Upper lobe of right lung (tissue), 1 donor: ENCODE data around the gene ASTE1. TPM values are rescaled to one million over a fixed set of nuclear protein-coding genes. Genes with fewer than 3 reads are reported as not detected.

Experiments
- ATAC-seq: fragments of 200-7000 bp; cut with Tn5 transposase; one replicate; pipeline ENCODE4 v1.9.1; 2020; ENCODE audit warnings: mild to moderate bottlenecking, moderate library complexity
- DNase-seq: peaks from one replicate; pipeline ENCODE4 v3.0.0-alpha.2; 2020
- H3K27ac ChIP-seq: fragments of 200-600 bp; one replicate; pipeline ENCODE4 v1.8.0; 2022
- H3K27me3 ChIP-seq: fragments of 200-600 bp; one replicate; pipeline ENCODE4 v1.8.0; 2022; ENCODE audit warnings: mild to moderate bottlenecking
- H3K36me3 ChIP-seq: fragments of 200-600 bp; one replicate; pipeline ENCODE4 v1.8.0; 2022
- H3K4me1 ChIP-seq: fragments of 200-600 bp; one replicate; pipeline ENCODE4 v1.8.0; 2022
- H3K4me3 ChIP-seq: fragments of 200-600 bp; one replicate; pipeline ENCODE4 v1.8.0; 2022; ENCODE audit warnings: mild to moderate bottlenecking
- H3K9me3 ChIP-seq: fragments of 200-600 bp; one replicate; pipeline ENCODE4 v1.8.0; 2022
- CTCF ChIP-seq: fragments of 200-600 bp; IDR thresholded peaks from one replicate; pipeline ENCODE4 v1.8.0; 2022; ENCODE audit warnings: antibody characterized with exemption
- intact Hi-C: fragments of 100-400 bp; cut with DNase I; formaldehyde crosslinking; loops from one replicate; pipeline ENCODE4 v1.11.0; 2022
- total RNA-seq: library from RNA; stranded (reverse); fragmentation: NEBNext Ultra II Directional; extraction: Animal tissue kit (Norgen Biotek cat#: 25700); gene quantifications from one replicate; pipeline ENCODE4 v1.2.1, GENCODE V29; 2021
- donor health status: DM: no; HTN: yes; CAD: no; lungs with severe emphysema.

The ASTE1 gene
- total RNA-seq, 1 donor from 2014 or later, result 8.8 TPM

DNA sequence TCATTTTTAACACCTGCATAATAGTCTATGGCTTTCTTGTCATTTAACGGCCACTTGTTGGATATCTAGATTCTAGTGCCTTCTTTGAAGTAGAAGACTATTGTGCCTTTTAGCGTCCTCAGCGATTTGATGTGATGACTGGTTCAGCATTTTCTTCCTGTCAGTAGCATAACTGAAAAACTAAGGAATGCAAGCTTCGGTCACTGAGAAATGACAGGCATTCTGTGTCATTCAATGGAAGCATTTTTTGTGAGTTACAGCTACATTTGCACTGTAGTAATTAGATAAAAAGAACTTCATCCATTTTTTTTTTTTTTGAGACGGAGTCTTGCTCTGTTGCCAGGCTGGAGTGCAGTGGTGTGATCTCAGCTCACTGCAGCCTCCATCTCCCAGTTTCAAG lies 10.4 kb upstream of the ASTE1 start:
- no peak for TF ChIP-seq CTCF
- DNase-seq, result no peak
- Histone ChIP-seq H3K27ac (no peak overlapping the region), H3K9me3 (no peaks in the 10 kb centered on the region), H3K36me3 (no peaks in the 10 kb centered on the region), H3K4me3 (no peak overlapping the region), H3K27me3 (no peaks in the 10 kb centered on the region), H3K4me1 (no peaks in the 10 kb centered on the region)
- no peak for ATAC-seq
- intact Hi-C loops, result no loop called here

DNA sequence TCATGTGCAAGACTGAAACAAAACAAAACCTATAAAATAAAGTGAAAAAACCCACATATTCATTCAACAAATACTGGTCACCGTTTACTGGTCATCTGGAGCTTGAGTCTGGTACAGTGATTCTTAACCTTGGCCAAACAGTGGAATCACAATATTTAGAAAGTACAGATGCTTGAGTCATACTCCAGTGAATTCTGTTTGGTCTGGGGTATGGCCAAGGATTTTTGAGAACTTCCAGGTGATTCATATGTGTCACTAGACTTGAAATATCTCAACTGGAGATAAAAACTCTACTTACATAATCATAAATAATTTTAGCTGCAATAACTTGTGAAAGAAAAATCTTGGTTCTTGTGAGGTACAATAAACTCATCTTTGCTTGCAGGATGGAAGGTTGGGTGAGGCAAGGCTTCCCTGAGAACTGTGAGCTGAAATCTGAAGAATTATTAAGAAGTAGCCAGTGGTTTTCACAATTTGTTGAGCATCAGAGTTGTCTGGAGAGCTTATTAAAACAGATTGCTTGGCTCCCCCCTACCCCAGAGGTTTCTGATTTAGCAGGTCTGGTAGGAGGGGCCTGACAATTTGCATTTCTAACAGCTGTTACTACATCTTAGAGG lies 9.7 kb upstream of the ASTE1 start:
- ATAC-seq, result no peak
- H3K27me3 ChIP-seq, result no peaks in the 10 kb centered on the region
- no peak for DNase-seq
- H3K4me1 ChIP-seq, result no peaks in the 10 kb centered on the region
- no peaks in the 10 kb centered on the region for H3K9me3 ChIP-seq
- no peaks in the 10 kb centered on the region for H3K36me3 ChIP-seq
- intact Hi-C loops, result no loop called here
- H3K4me3 ChIP-seq, result no peak overlapping the region
- no peak for TF ChIP-seq CTCF
- H3K27ac ChIP-seq, result no peak overlapping the region

DNA sequence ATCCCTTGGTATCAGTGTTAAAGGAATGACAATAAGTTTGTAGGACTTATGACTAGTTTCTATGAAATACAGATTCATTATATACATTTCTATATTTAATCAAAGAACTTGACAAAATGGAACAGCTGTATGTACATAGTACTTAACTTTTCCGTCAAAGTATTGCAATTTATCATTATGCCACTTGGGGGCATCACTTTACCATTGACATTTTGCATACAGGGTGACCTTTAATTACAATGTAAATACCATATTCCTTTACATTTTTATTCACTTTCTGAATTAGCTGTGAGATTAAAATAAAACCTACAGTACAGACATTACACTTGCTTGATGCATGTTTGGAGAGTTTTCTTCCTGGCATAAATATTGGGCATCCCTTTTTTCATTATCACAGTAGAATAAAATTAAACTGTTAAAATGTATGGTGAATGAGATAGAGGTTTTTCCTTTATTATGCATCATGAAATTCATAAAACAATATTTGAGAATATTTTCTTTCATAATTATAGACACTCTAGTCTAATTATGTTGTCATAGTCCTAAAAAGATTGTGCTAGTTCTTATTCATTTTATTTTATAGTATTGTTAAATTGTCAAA lies 7.0 kb upstream of the ASTE1 start:
- Histone ChIP-seq H3K27me3 (no peaks in the 10 kb centered on the region), H3K27ac (no peak overlapping the region), H3K4me1 (no peaks in the 10 kb centered on the region), H3K9me3 (no peaks in the 10 kb centered on the region), H3K4me3 (no peak overlapping the region), H3K36me3 (no peaks in the 10 kb centered on the region)
- DNase-seq (no peak), ATAC-seq (peak; percentile 64)
- intact Hi-C loops, result no loop called here
- TF ChIP-seq CTCF, result peak; percentile 66

DNA sequence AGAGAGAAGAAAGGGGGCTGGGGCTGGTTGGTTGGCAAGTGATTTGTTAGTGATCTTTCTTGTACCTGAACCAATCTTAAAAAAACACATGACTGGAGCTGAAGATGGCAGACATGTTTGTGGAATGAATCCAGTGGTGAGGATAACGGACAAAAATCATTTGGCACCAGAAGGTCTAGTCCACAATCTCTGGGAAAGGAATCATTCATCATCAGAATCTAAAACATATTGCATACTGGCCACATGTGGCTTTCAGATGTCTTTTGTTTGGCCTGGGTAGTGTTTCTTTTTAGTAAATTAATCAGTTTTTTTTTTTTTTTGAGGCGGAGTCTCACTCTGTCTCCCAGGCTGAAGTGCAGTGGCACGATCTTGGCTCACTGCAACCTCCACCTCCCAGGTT lies 5.0 kb upstream of the ASTE1 start:
- Histone ChIP-seq H3K27ac (no peak overlapping the region), H3K4me3 (no peak overlapping the region), H3K27me3 (no peaks in the 10 kb centered on the region), H3K9me3 (no peaks in the 10 kb centered on the region), H3K4me1 (no peaks in the 10 kb centered on the region), H3K36me3 (no peaks in the 10 kb centered on the region)
- ATAC-seq, result no peak
- DNase-seq, result no peak
- no peak for TF ChIP-seq CTCF
- intact Hi-C loops, result no loop called here

DNA sequence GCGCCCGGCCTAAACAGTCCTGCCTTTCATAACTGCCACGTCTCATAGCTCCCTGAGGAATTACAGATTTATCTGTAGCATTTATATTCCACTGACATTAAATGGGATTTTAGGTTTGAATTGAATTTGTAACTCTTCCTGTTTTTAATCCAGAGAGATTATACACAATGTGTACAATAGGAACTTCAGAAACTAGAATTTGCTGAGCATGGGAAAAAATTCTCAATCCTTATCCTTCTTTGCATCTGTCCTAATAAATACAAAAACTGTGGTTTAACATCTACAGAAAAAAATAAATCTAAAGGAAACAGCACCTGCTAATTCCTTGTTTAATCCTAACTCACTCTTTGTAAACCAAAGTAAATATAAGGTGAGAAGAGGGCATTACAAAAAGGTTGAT lies 2.2 kb upstream of the ASTE1 start:
- no peak for ATAC-seq
- Histone ChIP-seq H3K4me3 (no peak overlapping the region), H3K36me3 (peaks cover 7% of the 10 kb centered on the region), H3K27ac (no peak overlapping the region), H3K4me1 (peaks cover 19% of the 10 kb centered on the region), H3K27me3 (no peaks in the 10 kb centered on the region), H3K9me3 (no peaks in the 10 kb centered on the region)
- intact Hi-C loops, result no loop called here
- no peak for TF ChIP-seq CTCF
- DNase-seq, result no peak
